K562 (cell line): Measurements from ENCODE around the gene CEACAM18. TPM values are rescaled to one million over a fixed set of nuclear protein-coding genes. Genes with fewer than 3 reads are reported as not detected.
A peak's percentile ranks its signal among the peaks of the same experiment; 100 is the strongest.

Source experiments
- BRF1 ChIP-seq: IDR thresholded peaks from 3 replicates; pipeline ENCODE4 v1.6.1; 2011; ENCODE audit warnings: borderline replicate concordance, mild to moderate bottlenecking; ENCODE audit not compliant: insufficient read length; ENCODE audit errors: extremely low read depth
- CEBPG ChIP-seq, 3 experiments: fragments of 200-800 bp in 1 of 3; sonication (Bioruptor generic) in 1 of 3; sonication (generic) in 1 of 3; formaldehyde crosslinking in 1 of 3; IDR thresholded peaks in 2 of 3; conservative IDR thresholded peaks in 1 of 3; 2 replicates each; pipeline versions ENCODE4 v1.6.1 to v1.8.0; 2016 to 2022; ENCODE audit warnings: missing compliant biosample characterization in 2 of 3, missing genetic modification characterization in 2 of 3, mild to moderate bottlenecking in 1 of 3, missing genetic modification reagents in 1 of 3
- CXXC5 ChIP-seq: fragments of 250-450 bp; sonication (Bioruptor Pico); IDR thresholded peaks from 2 replicates; pipeline ENCODE4 v1.8.0; 2022; ENCODE audit warnings: inconsistent platforms, mild to moderate bottlenecking, moderate library complexity
- ESRRA ChIP-seq: fragments of 450-650 bp; IDR thresholded peaks from 2 replicates; pipeline ENCODE4 v1.6.1; 2014; ENCODE audit warnings: low read depth, mild to moderate bottlenecking, moderate library complexity, borderline replicate concordance
- MIER1 ChIP-seq: fragments of 450-650 bp; IDR thresholded peaks from 2 replicates; pipeline ENCODE4 v1.6.1; 2016; ENCODE audit warnings: antibody characterized with exemption, mild to moderate bottlenecking, low read depth
- NR2C2 ChIP-seq, 2 experiments: fragments of 200-800 bp in 1 of 2; sonication (Bioruptor generic) in 1 of 2; sonication (generic) in 1 of 2; formaldehyde crosslinking in 1 of 2; IDR thresholded peaks; 2 replicates each; pipeline versions ENCODE4 v1.6.1 to v1.8.0; 2016 to 2022; ENCODE audit warnings: mild to moderate bottlenecking in 1 of 2, missing compliant biosample characterization in 1 of 2, missing genetic modification characterization in 1 of 2, missing genetic modification reagents in 1 of 2
- SAFB2 ChIP-seq: fragments of 200-400 bp; formaldehyde crosslinking; IDR thresholded peaks from 2 replicates; pipeline ENCODE4 v1.6.1; 2018; ENCODE audit warnings: borderline replicate concordance, low read length, low read depth, moderate library complexity; ENCODE audit not compliant: severe bottlenecking
- TEAD4 ChIP-seq, 2 experiments: sonication (generic) in 1 of 2; formaldehyde crosslinking in 1 of 2; IDR thresholded peaks; 2 replicates each; pipeline versions ENCODE4 v1.6.1 to v1.8.0; 2012 to 2022; ENCODE audit warnings: borderline replicate concordance in 1 of 2, inconsistent platforms in 1 of 2, low read length in 1 of 2, mild to moderate bottlenecking in 1 of 2, missing genetic modification reagents in 1 of 2
- ZNF766 ChIP-seq: fragments of 200-800 bp; sonication (Bioruptor generic); conservative IDR thresholded peaks from 2 replicates; pipeline ENCODE4 v1.6.1; 2016; ENCODE audit warnings: missing genetic modification characterization, missing compliant biosample characterization
- polyA plus RNA-seq, 8 experiments: library from polyadenylated mRNA; depleted of rRNA in 4 of 8; stranded (reverse) in 5 of 8; unstranded in 3 of 8; fragments of >200 nt; fragmentation: Nextera tagmentation in 2 of 8; fragmentation: Illumina TruSeq in 1 of 8; extraction: Ambion mirVana in 2 of 8; extraction: Trizol in 1 of 8; gene quantifications; 2 replicates each; pipeline versions ENCODE4 v1.2.1 to v1.2.3, GENCODE V29; 2011 to 2014; ENCODE audit warnings: inconsistent platforms in 1 of 8, missing spikeins in 1 of 8
- total RNA-seq, 7 experiments: library from RNA; depleted of rRNA in 6 of 7; stranded (reverse); fragments of >200 nt in 6 of 7; fragmentation: Illumina TruSeq in 2 of 7; extraction: Trizol in 2 of 7; gene quantifications; 2 replicates each; pipeline versions ENCODE4 v1.2.1 to v1.2.3, GENCODE V29; 2011 to 2021; ENCODE audit warnings: low replicate concordance in 1 of 7
- TF ChIP-seq, protein P1 (sequence below): fragments of 450-650 bp; IDR thresholded peaks from 2 replicates; pipeline ENCODE4 v1.6.1; 2017; ENCODE audit warnings: antibody characterized with exemption, mild to moderate bottlenecking
- TF ChIP-seq, protein P2 (sequence below): fragments of 250-450 bp; sonication (Bioruptor Pico); IDR thresholded peaks from 2 replicates; pipeline ENCODE4 v1.4.0; 2020; ENCODE audit warnings: mild to moderate bottlenecking
- TF ChIP-seq, protein P3 (sequence below), 3 experiments: IDR thresholded peaks in 2 of 3; conservative IDR thresholded peaks in 1 of 3; 2 replicates each; pipeline ENCODE4 v1.5.1; 2011 to 2012; ENCODE audit warnings: low read length in 3 of 3, mild to moderate bottlenecking in 3 of 3, control low read depth in 2 of 3, improper control_type of control experiment in 1 of 3, inconsistent platforms in 1 of 3, low read depth in 1 of 3, mixed read lengths in 1 of 3, moderate library complexity in 1 of 3; ENCODE audit not compliant: insufficient read depth in 2 of 3
- TF ChIP-seq, protein P4 (sequence below): fragments of 450-650 bp; IDR thresholded peaks from 2 replicates; pipeline ENCODE4 v1.6.1; 2016; ENCODE audit warnings: mild to moderate bottlenecking

CEACAM18 gene
- total and polyA plus RNA-seq, 9 of the 15 experiments (the other 6 are each of a cell fraction or from before 2014, with no cell fraction given): 0.08 to 0.24 (median 0.15) TPM; not detected in 3

DNA sequence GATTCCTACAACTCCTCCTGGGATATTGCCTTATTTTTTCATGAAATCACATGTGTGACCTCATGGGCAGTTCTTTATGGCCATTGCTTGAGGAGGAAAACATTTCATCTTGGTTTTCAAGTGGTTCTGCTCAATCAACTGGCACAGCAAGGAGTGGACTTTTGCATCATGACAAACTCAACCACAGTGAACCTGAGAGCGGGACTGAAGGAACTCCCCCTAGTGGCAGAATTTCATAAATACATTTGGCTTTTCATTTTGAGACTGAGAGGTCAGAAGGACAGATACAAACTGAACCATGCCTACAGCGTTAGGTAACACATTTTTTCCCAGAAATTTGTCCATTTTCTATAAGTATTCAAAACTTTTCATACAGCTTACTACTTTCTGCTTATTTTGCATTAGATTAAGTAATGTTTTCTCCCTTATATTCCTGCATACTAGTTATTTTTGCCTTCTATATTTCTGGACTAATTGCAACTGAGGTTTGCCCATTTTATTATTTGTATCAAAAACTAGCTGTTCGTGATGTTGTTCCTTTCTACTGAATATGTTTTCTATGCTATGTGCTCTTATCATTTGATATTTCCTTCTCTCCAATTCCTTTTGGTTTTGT, 36.6 kb downstream of the CEACAM18 start (continued):
- TF ChIP-seq, protein P1, sequence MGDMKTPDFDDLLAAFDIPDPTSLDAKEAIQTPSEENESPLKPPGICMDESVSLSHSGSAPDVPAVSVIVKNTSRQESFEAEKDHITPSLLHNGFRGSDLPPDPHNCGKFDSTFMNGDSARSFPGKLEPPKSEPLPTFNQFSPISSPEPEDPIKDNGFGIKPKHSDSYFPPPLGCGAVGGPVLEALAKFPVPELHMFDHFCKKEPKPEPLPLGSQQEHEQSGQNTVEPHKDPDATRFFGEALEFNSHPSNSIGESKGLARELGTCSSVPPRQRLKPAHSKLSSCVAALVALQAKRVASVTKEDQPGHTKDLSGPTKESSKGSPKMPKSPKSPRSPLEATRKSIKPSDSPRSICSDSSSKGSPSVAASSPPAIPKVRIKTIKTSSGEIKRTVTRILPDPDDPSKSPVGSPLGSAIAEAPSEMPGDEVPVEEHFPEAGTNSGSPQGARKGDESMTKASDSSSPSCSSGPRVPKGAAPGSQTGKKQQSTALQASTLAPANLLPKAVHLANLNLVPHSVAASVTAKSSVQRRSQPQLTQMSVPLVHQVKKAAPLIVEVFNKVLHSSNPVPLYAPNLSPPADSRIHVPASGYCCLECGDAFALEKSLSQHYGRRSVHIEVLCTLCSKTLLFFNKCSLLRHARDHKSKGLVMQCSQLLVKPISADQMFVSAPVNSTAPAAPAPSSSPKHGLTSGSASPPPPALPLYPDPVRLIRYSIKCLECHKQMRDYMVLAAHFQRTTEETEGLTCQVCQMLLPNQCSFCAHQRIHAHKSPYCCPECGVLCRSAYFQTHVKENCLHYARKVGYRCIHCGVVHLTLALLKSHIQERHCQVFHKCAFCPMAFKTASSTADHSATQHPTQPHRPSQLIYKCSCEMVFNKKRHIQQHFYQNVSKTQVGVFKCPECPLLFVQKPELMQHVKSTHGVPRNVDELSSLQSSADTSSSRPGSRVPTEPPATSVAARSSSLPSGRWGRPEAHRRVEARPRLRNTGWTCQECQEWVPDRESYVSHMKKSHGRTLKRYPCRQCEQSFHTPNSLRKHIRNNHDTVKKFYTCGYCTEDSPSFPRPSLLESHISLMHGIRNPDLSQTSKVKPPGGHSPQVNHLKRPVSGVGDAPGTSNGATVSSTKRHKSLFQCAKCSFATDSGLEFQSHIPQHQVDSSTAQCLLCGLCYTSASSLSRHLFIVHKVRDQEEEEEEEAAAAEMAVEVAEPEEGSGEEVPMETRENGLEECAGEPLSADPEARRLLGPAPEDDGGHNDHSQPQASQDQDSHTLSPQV: peak; percentile 74; the same call in 1 of the 2 replicates
- TF ChIP-seq ZNF766 (CRISPR knock-in tag) (0 out of 2 replicates have a peak, but pooled peaks have one; percentile 38), BRF1 (no peak), MIER1 (no peak), SAFB2 (no peak), CXXC5 (peak; percentile 59), TEAD4 (IDR thresholded peaks at IDR 0.05; ENCODE audit: low read length) (0 out of 2 replicates have a peak, but pooled peaks have one; percentile 32), TEAD4 (CRISPR knock-in tag; IDR thresholded peaks at IDR 0.05; ENCODE audit: borderline replicate concordance) (no peak), NR2C2 (CRISPR knock-in tag; IDR thresholded peaks at IDR 0.05) (no peak), NR2C2 (tag; IDR thresholded peaks at IDR 0.05) (0 out of 2 replicates have a peak, but pooled peaks have one; percentile 49), ESRRA (peak; percentile 41; the same call in 1 of the 2 replicates), CEBPG (CRISPR knock-in tag; IDR thresholded peaks at IDR 0.05) (no peak), CEBPG (tag; conservative IDR thresholded peaks at IDR 0.05 in 1 of 2, IDR thresholded peaks at IDR 0.05 in 1 of 2) (peak in 1 of 2 experiments; percentile 7; a peak in 1 of 4 replicates)
- TF ChIP-seq, protein P2, sequence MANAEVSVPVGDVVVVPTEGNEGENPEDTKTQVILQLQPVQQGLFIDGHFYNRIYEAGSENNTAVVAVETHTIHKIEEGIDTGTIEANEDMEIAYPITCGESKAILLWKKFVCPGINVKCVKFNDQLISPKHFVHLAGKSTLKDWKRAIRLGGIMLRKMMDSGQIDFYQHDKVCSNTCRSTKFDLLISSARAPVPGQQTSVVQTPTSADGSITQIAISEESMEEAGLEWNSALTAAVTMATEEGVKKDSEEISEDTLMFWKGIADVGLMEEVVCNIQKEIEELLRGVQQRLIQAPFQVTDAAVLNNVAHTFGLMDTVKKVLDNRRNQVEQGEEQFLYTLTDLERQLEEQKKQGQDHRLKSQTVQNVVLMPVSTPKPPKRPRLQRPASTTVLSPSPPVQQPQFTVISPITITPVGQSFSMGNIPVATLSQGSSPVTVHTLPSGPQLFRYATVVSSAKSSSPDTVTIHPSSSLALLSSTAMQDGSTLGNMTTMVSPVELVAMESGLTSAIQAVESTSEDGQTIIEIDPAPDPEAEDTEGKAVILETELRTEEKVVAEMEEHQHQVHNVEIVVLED (CRISPR knock-in tag): 0 out of 2 replicates have a peak, but pooled peaks have one; percentile 16
- TF ChIP-seq, protein P3, sequence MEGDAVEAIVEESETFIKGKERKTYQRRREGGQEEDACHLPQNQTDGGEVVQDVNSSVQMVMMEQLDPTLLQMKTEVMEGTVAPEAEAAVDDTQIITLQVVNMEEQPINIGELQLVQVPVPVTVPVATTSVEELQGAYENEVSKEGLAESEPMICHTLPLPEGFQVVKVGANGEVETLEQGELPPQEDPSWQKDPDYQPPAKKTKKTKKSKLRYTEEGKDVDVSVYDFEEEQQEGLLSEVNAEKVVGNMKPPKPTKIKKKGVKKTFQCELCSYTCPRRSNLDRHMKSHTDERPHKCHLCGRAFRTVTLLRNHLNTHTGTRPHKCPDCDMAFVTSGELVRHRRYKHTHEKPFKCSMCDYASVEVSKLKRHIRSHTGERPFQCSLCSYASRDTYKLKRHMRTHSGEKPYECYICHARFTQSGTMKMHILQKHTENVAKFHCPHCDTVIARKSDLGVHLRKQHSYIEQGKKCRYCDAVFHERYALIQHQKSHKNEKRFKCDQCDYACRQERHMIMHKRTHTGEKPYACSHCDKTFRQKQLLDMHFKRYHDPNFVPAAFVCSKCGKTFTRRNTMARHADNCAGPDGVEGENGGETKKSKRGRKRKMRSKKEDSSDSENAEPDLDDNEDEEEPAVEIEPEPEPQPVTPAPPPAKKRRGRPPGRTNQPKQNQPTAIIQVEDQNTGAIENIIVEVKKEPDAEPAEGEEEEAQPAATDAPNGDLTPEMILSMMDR (IDR thresholded peaks at IDR 0.05 in 2 of 3, conservative IDR thresholded peaks at IDR 0.05 in 1 of 3; ENCODE audit: insufficient read depth in 2 of 3, low read depth in 1 of 3, low read length in 3 of 3): peak; percentile 78 to 88 (median 83)
- TF ChIP-seq, protein P4, sequence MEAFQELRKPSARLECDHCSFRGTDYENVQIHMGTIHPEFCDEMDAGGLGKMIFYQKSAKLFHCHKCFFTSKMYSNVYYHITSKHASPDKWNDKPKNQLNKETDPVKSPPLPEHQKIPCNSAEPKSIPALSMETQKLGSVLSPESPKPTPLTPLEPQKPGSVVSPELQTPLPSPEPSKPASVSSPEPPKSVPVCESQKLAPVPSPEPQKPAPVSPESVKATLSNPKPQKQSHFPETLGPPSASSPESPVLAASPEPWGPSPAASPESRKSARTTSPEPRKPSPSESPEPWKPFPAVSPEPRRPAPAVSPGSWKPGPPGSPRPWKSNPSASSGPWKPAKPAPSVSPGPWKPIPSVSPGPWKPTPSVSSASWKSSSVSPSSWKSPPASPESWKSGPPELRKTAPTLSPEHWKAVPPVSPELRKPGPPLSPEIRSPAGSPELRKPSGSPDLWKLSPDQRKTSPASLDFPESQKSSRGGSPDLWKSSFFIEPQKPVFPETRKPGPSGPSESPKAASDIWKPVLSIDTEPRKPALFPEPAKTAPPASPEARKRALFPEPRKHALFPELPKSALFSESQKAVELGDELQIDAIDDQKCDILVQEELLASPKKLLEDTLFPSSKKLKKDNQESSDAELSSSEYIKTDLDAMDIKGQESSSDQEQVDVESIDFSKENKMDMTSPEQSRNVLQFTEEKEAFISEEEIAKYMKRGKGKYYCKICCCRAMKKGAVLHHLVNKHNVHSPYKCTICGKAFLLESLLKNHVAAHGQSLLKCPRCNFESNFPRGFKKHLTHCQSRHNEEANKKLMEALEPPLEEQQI: 0 out of 2 replicates have a peak, but pooled peaks have one; percentile 52
